ENCODE data around the gene ARMC5.
A peak's percentile ranks its signal among the peaks of the same experiment; 100 is the strongest.

ARMC5 gene

GRCh38 chr16:31487720-31488467 is 28.6 kb downstream of the ARMC5 start:
- Histone ChIP-seq H3K4me3 (ENCODE audit: low read depth, low read length) (peak overlapping the region; percentile 52), H3K27ac (no peak overlapping the region), H3K27me3 (replicated peaks) (peaks cover 5% of the 10 kb centered on the region), H3K36me3 (replicated peaks) (peaks cover 11% of the 10 kb centered on the region)
- DNase-seq = no peak
- in situ Hi-C loops (cut with HindIII; ENCODE audit: low pct_ligation_motif_present, low sequenced_read_pairs) = no loop called here
- no peak for TF ChIP-seq CTCF (IDR thresholded peaks at IDR 0.05; ENCODE audit: low read depth, low read length, missing control alignments)

GRCh38 chr16:31488468-31489297 is 29.4 kb downstream of the ARMC5 start:
- TF ChIP-seq CTCF (IDR thresholded peaks at IDR 0.05; ENCODE audit: low read depth, low read length, missing control alignments) = no peak
- DNase-seq = no peak
- H3K27me3 ChIP-seq (replicated peaks) = peaks cover 5% of the 10 kb centered on the region
- peak overlapping the region; percentile 52 for H3K4me3 ChIP-seq (ENCODE audit: low read depth, low read length)
- in situ Hi-C loops (cut with HindIII; ENCODE audit: low pct_ligation_motif_present, low sequenced_read_pairs) = no loop called here
- no peak overlapping the region for H3K27ac ChIP-seq
- H3K36me3 ChIP-seq (replicated peaks) = peaks cover 12% of the 10 kb centered on the region

- no peak overlapping the region for H3K4me3 ChIP-seq (ENCODE audit: low read depth, low read length)
- peaks cover 5% of the 10 kb centered on the region for H3K27me3 ChIP-seq (replicated peaks)
- in situ Hi-C loops (cut with HindIII; ENCODE audit: low pct_ligation_motif_present, low sequenced_read_pairs) = no loop called here
- H3K27ac ChIP-seq = no peak overlapping the region
- no peak for DNase-seq
- H3K36me3 ChIP-seq (replicated peaks) = peaks cover 12% of the 10 kb centered on the region
- no peak for TF ChIP-seq CTCF (IDR thresholded peaks at IDR 0.05; ENCODE audit: low read depth, low read length, missing control alignments)
Observed at GRCh38 chr16:31489298-31489564, 29.9 kb downstream of the ARMC5 start.

GRCh38 chr16:31489616-31490584 is 30.6 kb downstream of the ARMC5 start:
- peaks cover 12% of the 10 kb centered on the region for H3K36me3 ChIP-seq (replicated peaks)
- H3K27me3 ChIP-seq (replicated peaks) = peaks cover 5% of the 10 kb centered on the region
- no peak for DNase-seq
- no peak overlapping the region for H3K27ac ChIP-seq
- TF ChIP-seq CTCF (IDR thresholded peaks at IDR 0.05; ENCODE audit: low read depth, low read length, missing control alignments) = no peak
- in situ Hi-C loops (cut with HindIII; ENCODE audit: low pct_ligation_motif_present, low sequenced_read_pairs) = no loop called here
- no peak overlapping the region for H3K4me3 ChIP-seq (ENCODE audit: low read depth, low read length)

- in situ Hi-C loops (cut with HindIII; ENCODE audit: low pct_ligation_motif_present, low sequenced_read_pairs) = no loop called here
- DNase-seq = no peak
- no peak for TF ChIP-seq CTCF (IDR thresholded peaks at IDR 0.05; ENCODE audit: low read depth, low read length, missing control alignments)
- Histone ChIP-seq H3K4me3 (ENCODE audit: low read depth, low read length) (no peak overlapping the region), H3K27me3 (replicated peaks) (peaks cover 5% of the 10 kb centered on the region), H3K27ac (no peak overlapping the region), H3K36me3 (replicated peaks) (peaks cover 22% of the 10 kb centered on the region)
Observed at GRCh38 chr16:31491778-31492418, 32.6 kb downstream of the ARMC5 start.
